LNCAP (cell line): Measurements from ENCODE around the gene ANP32A.

Experiments
- CTCF ChIP-seq: fragments of 450-650 bp; IDR thresholded peaks from 2 replicates; pipeline ENCODE4 v1.5.1; 2017; ENCODE audit warnings: mild to moderate bottlenecking

The ANP32A gene

GRCh38 chr15:68765602-68766368 lies 54.9 kb downstream of the ANP32A start:
- no peak for TF ChIP-seq CTCF

GRCh38 chr15:68764090-68764489 lies 56.6 kb downstream of the ANP32A start:
- TF ChIP-seq CTCF, result no peak

- no peak for TF ChIP-seq CTCF
Measured at GRCh38 chr15:68763063-68763462, 57.6 kb downstream of the ANP32A start.

GRCh38 chr15:68755731-68756130 lies 65.0 kb downstream of the ANP32A start:
- TF ChIP-seq CTCF, result no peak

- no peak for TF ChIP-seq CTCF
Measured at GRCh38 chr15:68751622-68752021, 69.1 kb downstream of the ANP32A start.

GRCh38 chr15:68749793-68750192 lies 70.9 kb downstream of the ANP32A start:
- no peak for TF ChIP-seq CTCF

- no peak for TF ChIP-seq CTCF
Measured at GRCh38 chr15:68749365-68749764, 71.3 kb downstream of the ANP32A start.

- TF ChIP-seq CTCF, result no peak
Measured at GRCh38 chr15:68743256-68743655, 77.4 kb downstream of the ANP32A start.
